ENCODE results near the gene THSD7B. TPM values are rescaled to one million over a fixed set of nuclear protein-coding genes. Genes with fewer than 3 reads are reported as not detected.
"Not testable (repeated sequence)": the region's sequence is repeated elsewhere in the genome, so short reads cannot be mapped to it uniquely, and the experiment has no call there.

THSD7B gene
- polyA plus RNA-seq, 1 donor: 0.89 TPM

- DNase-seq: no peak
These were observed 169.8 kb downstream of the THSD7B start for GRCh38 chr2:136935119-136935518.

- DNase-seq: no peak
These were observed 190.7 kb downstream of the THSD7B start for GRCh38 chr2:136956050-136956449.

DNA sequence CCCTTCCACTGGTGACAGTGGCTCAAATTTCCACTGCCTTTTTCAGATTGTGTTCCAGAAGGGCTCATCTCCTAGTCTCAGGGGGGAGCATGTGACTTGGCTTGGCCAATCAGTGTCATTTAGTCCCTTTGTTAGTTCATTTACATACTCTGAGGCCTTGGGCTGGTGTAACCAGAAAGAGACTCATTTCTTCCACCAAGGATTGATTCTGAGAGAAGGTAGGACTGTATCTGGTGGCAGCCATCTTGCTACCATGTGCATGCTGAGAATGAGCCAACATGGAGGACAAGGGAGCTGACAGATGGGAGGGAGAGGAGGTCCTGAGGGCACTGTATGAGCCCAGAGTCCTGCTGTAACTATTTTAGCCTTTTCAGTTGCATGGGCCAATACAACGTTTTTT is 191.7 kb downstream of the THSD7B start:
- DNase-seq: no peak

GRCh38 chr2:136962105-136962725 is 196.9 kb downstream of the THSD7B start:
- no peak for DNase-seq

DNA sequence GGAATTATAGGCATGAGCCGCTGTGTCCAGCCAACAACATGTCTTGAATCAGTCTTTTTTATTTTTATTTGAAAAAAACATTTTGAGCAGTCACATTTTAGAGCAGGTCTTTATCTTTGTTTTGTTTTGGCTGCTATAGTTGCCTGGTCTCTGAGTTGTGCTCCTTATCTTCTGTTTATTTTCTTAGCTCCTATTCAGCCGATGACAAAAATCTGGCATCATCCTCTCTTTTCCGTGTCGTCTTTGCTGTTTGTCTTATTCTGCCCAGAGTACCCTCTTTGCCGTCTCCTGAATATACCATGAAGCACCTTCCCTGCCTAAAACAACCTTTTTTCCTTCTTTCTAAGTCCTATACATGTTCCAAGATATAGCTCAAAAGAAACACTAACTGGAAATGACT is 201.1 kb downstream of the THSD7B start:
- no peak for DNase-seq

DNA sequence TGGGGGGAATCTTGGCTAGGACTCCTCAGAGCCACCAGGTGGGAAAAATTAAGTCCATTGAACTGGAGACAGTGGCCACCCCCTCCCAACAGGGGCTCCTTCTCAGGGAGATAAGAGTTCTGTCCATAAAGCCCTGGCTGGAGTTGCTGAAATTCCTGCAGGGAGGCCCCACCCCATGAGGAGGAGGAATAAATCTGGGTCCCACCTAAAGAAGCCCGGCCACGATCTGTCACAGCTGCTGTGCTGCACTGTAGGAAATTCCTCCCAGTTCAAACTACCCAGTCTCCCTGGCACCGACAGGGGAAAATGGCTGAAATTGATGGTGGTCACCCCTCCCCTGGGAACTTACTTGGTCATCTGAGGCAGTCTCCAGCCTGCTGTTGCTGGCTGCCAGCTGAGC is 215.0 kb downstream of the THSD7B start:
- no peak for DNase-seq

- DNase-seq: not testable (repeated sequence)
These were observed 216.3 kb downstream of the THSD7B start for GRCh38 chr2:136981689-136982088.

- no peak for DNase-seq
These were observed 219.7 kb downstream of the THSD7B start for GRCh38 chr2:136985044-136985443.

- DNase-seq: no peak
These were observed 221.4 kb downstream of the THSD7B start for GRCh38 chr2:136986605-136987221.

- no peak for DNase-seq
These were observed 225.0 kb downstream of the THSD7B start for GRCh38 chr2:136990316-136990715.

DNA sequence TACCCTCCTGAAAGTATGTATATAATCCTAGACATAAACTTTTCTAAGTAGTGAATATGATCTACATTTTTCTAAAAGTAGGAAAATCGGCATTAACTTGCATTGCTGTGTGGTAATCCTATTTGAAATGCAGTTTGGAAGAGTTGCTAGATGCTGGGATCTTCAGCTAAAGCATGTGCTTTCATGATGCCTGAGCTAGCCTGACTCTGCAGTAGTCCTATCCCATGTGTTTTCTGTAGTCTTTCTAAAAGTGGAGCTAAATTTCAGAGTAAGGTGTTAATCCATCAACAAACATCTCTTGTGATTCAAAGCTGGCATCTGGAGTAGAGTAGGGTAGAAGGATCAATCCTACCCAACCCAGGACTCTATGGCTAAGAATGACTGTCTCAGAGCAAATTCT is 229.4 kb downstream of the THSD7B start:
- DNase-seq: no peak

- DNase-seq: no peak
These were observed 232.2 kb downstream of the THSD7B start for GRCh38 chr2:136997557-136997956.

GRCh38 chr2:137000811-137001210 is 235.5 kb downstream of the THSD7B start:
- DNase-seq: no peak

GRCh38 chr2:137002896-137003295 is 237.6 kb downstream of the THSD7B start:
- DNase-seq: no peak

- DNase-seq: no peak
These were observed 239.9 kb downstream of the THSD7B start for GRCh38 chr2:137005210-137005609.

- no peak for DNase-seq
These were observed 242.6 kb downstream of the THSD7B start for GRCh38 chr2:137007938-137008337.

DNA sequence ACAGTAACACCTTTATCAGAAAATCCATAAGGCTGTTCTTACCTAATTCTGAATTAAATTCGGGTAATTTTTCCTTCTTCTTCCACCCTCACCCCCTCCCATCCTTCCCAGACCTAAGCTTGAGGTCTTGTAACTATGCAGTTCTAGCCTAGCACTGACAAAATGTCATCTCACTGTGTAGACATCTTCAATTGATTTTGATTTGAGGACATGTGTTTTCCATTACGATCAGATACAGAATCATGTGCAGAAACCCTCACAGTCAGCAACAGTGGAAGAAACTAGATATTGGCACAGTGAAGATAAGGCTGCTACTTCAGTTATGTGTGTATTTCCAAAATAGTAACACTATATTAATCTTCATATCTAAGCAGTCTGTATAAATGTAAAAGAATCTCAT is 244.6 kb downstream of the THSD7B start:
- no peak for DNase-seq

DNA sequence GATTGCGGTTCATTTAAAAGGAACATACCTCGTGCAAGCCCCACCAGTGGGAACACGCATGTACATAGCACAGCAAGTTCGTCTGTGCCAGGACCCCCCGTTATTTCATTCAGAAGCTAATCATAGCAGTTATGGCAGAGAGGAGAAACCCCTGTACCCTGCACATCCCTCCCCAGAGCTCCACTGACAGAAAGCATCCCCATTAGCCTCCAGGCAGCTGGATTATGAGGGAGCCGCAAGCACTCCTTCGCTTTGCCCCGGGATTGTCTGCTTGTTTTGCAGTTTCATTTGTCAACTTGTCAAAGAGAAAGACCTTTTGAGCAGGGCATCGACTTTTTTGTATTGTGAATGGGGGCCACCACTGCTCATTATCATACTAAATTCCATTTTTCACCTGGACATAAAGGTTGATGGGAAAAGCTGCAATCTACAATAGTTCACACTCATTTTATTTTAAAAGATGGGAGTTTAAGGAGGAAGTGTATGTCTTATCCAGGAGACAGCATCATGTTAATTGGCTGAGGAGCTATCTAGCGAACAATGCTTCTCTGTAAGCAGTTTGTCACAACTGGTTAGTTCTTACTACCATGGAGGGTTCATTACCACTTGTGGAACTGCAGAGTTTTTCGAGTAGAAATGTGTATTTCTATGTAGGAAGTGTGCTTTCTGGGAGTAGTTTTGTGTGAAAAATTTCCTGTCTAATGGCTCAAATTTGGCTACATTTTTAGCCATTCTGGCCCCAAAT is 255.3 kb downstream of the THSD7B start:
- DNase-seq: no peak

DNA sequence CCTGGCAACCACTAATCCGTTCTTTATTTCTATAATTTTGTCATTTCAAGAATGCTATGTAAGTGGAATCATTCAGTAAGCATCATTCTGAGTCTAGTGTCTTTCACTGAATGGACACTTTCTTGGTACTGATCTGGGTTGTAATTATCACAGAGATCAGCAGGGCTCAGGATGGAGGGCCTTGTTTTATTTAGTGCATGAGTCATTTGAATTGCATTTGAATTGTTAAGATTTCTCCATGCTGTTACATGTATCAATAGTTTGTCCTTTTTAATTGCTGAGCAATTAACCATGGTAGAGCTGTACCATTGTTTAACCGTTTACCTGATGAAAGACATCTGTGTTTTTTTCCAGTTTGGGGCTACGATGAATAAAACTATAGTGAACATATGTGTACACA is 256.4 kb downstream of the THSD7B start:
- DNase-seq: no peak

DNA sequence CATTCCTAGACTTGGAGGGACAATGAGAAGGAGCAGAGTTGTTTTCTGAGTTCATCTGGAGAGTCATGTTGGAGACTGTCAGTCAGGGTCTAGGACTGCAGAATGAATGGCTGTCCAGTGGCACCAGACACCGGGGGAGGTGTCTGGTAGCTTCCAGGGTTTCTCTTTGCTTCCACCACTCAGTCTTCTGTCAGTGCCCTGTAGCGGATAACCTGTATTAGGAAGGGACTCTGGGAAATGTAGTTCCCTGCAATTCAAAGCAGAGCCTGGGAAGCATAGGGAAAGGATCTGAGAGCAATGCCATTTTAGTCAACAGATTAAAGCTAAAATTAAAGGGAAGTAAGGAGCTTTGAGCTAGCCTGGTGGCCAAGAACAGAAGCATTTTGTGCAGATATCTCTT is 257.9 kb downstream of the THSD7B start:
- DNase-seq: no peak

- DNase-seq: no peak
These were observed 266.4 kb downstream of the THSD7B start for GRCh38 chr2:137031731-137032130.

GRCh38 chr2:137036619-137037018 is 271.3 kb downstream of the THSD7B start:
- DNase-seq: no peak

DNA sequence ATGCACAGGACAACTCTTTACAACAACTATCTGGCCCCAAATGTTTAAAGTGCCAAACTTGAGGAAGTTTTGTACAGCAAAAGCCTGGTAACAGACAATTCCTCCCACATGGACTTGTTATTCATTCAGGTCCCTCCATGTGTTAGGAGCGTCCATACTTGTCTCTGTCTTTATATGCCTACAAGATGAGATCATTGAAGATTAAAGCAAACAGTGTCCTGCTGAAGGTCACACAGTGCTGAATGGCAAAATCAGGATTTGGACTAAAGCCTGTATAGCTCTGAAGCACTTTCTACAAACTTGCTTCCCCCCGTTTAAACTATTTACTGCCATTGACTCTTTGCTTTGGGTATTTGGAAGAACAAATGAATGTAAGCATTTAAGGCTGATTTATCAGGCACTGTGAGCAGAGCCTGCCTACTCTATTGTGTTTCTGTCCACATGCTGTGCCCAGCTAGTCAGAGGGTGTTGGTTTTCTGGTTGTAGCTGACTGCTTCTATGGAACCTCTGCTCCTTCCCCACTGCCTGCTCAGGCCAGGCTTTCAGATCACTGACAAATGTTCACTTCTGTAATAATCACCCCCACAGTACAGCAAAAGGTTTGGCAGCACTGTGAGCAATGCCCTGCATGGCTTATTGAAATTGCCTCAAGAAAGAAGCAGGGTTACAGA is 274.3 kb downstream of the THSD7B start:
- no peak for DNase-seq

Data from hindlimb muscle (tissue), 1 donor.